8988T (cell line): Measurements from ENCODE around the gene PIK3CD.
A peak's percentile ranks its signal among the peaks of the same experiment; 100 is the strongest.

ENCODE experiments used
- DNase-seq: peaks from one replicate; pipeline ENCODE4 v3.0.0; 2011

Gene PIK3CD

DNA sequence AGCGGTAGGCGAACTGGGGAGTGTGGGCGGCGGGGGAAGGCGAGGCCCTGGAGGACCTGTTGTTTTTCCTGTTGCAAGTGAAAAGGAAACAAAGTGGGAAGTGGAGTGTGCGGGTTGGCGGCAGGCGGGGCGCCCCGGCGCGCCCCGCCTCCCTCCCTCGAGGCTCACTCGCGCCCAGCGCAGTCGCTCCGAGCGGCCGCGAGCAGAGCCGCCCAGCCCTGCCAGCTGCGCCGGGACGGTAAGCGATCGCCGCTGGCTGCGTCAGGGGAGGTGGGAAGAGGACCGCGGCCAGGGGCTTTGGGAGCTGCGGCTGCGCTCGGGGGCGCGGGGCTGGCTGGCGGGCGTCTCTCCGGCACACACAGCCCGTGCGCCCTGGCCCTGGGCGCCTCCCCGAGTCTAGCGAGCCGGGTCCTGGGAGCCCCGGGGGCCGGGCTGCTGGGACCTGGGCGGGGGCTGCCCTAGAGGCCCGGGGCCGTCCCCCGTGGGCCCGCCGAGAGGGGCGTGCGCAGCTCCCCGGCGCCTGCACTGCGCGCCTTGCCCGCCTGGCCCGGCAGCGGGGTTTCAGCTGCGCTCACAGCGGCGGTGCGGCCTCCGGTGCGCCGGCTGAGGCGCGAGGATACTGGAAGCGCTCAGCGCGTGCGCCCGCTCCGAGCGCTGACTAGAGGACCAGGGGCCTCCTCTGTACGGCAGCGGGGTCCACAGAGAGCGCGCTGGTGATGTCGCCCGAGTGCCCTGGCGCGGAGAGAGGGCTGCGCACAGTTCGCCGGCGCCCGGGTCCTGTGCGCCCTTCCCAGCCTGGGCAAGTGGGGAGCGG is at the start of gene PIK3CD:
PIK3CD (plus strand) TSS at position 167 of the 814 bp plus-strand sequence. CDS start 58,725 bp downstream, outside the sequence.
- peak; percentile 40 for DNase-seq

DNA sequence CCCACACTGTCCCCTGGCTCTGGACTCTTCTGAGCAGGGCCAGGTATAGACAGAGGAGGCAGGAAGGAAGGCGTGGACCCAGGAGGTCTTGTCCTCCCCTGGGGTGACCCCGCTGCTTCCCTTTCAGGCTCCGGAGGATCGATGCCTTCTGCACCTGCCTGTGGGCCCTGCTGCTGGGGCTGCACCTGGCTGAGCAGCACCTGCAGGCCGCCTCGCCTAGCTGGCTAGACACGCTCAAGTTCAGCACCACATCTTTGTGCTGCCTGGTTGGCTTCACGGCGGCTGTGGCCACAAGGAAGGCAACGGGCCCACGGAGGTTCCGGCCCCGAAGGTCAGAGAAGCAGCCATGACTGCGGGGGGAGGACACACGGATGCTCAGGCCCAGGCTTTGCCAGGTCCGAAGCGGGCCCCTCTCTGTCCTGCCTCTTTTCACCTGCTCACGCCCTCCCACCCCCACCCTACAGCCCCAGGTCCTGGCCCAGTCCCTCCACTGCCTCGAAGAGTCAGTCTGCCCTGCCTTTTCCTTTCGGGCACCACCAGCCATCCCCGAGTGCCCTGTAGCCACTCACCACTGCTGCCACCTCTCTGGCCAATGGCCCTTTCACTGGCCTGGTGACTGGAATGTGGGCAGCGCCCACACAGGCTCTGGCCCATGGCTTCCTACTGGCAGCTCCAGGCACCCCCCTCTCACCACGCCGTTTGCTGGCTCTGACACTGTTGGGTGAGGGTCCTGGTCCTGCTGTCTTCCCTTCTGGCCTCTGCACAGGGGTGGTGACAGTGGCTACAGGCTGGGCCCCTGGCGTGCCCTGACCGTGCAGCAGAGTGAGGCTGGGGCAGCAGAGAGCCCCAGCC is 49.4 kb upstream of the PIK3CD start:
- no peak for DNase-seq

GRCh38 chr1:9602794-9603167 is 48.8 kb upstream of the PIK3CD start:
- no peak for DNase-seq

- no peak for DNase-seq
Measured at GRCh38 chr1:9603307-9603706, 48.2 kb upstream of the PIK3CD start.

DNA sequence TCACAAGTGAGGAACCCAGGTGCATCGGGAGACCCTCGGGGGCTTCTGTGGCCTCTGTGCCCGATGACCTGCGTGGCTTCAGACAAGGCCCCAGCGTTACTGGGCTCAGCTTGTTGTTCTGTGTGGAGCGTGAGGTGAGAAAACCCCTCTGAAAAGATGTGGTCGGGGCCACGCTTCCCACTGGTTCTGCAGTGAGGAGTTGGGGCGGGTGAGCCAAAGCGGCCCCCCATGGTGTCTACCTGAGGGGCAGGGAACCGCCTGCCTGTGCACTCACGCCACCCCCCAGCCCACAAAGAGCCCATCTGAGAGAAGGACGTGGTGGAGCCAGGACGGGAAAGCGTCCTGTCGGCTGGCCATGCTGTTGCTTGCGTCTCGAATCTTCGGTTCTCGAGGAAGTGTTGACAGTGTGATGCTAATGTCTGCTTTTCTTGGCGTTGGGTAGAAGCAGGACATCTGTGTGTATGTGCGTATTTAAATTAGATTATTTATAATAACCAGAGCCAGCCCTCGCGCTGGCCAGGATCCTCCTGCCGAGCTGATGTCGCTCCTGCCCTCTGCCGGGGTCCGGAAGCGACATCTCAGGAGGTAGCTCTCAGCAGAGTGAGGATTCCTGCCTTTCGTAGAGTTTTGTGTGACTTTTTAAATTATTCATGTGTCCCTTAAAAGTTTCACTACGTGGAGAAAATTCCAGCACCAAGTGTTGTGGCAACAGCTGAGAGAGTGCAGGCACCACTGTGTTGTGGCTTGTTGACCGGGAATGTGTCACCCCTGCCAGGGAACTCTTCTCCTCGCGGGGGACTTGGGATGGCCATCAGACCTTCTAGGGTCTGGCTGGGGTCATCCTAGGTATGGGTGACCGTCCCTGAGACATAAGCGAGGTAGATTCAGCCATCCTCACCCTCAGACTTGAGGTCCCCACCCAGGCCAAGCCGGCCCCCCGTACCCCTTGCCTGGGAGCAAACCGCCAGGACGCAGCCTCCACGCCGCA is 47.5 kb upstream of the PIK3CD start:
- no peak for DNase-seq

GRCh38 chr1:9604836-9605235 is 46.7 kb upstream of the PIK3CD start:
- DNase-seq, result no peak

DNA sequence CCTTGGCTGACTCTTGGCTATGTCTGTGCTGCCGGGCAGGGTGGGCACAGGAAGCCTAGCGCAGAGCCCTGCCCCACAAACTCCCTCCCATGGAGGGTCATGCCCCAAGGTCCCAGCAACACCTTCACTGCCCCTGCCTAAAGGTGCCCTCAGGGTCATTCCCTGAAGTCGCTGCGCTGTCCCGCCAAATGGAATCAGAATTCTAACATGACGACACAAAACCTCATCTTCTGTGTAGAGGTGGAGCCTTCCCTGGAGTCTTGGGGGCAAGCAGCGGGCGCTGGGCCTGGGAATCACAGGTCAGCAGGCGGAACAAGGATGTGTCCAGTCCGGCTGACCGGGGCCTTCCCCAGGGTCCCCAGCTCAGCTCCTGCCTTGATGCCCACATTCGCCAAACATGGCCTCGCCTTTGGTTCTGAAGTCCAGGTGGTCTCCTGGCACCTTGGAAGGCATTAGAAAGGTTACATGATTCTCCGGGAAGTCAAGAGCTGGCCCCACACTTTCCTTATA is 45.5 kb upstream of the PIK3CD start:
- no peak for DNase-seq

GRCh38 chr1:9606458-9606857 is 45.1 kb upstream of the PIK3CD start:
- DNase-seq, result no peak

DNA sequence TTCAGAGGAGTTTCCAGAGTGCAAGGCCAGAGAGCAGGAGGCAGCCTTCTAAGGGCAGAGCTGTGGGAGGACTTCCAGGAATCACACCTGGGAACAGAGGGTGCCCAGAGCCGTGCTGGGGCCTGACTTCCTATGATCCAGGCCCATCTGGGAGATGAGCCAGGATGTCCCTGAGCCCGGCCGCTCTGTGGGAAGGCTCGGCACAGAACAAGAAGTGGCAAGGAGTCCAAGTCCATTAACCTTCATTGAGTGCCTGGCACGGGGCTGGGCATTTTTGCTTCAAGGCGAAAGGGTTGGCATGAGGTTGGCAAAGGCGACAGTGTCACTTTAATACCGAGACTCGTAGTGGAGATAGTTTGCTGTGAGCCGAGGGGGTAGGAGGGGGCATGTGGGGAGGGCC is 44.6 kb upstream of the PIK3CD start:
- DNase-seq, result no peak

DNA sequence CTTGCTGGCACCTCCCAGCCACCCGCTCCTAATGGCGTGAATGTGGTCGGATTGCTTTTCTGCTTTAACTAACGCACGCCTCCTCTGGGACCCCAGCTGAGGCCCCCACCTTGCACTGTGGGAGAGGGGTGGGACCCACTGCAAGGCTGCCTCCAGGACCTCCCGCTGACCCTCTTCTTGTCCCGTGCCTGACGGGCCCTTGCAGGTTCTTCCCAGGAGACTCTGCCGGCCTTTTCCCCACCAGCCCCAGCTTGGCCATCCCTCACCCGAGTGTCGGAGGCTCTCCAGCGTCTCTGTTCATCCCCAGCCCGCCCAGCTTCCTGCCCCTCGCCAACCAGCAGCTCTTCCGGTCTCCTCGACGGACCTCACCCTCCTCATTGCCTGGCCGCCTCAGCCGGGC is 44.2 kb upstream of the PIK3CD start:
- no peak for DNase-seq

DNA sequence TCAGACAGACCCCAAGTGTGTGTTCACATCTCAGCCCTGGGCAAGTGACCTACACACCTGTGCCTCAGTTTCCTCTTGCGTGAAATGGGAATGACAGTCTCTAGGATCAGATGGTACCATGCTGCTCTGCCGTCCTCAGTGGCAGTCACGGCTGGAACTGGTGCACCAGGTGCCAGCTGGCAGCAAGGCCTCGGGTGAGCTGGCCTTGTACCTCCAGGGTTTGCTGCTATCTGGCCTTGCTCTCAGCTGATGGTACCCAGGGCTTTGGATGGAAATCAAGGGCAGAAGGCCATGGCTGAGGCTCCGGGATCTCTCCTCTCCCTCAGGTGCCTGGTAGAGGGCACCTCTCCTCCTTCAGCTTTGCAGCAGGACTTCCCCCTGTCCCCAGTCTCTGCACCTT is 41.5 kb upstream of the PIK3CD start:
- no peak for DNase-seq

- DNase-seq, result no peak
Measured at GRCh38 chr1:9610548-9610947, 41.0 kb upstream of the PIK3CD start.

- DNase-seq, result no peak
Measured at GRCh38 chr1:9611716-9612115, 39.8 kb upstream of the PIK3CD start.

DNA sequence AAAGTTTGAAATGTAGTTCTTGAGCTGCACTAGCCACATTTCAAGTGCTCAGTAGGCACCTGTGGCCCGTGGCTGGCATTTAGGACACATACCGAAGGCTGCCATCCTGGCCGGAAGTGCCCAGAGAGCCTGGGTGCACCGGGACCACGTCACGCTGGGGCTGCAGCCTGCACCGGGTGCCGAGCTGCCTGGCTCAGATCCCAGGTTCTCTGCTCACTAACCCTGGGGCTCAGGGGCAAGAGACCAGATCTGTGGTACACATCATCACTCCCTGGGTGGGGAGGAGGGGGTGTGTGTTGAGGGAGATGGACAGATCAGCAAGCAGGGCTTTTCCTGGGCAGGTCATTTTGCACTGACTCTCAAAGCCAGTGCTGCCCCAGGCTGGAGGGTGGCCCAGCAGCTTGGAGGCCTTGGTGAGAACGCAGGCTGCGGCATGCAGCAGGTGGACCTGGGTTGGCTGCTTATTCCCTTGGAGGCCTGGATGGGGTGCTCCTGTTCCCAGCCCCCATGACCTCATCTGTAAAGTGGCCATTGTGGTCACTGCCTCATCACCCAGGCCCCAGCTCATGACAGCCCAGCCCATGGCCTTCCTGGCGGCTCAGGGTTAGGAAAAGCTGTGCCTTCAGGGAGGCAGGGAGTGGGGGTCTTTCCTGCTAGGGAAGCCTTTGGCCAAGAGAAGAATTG is 39.2 kb upstream of the PIK3CD start:
- no peak for DNase-seq

DNA sequence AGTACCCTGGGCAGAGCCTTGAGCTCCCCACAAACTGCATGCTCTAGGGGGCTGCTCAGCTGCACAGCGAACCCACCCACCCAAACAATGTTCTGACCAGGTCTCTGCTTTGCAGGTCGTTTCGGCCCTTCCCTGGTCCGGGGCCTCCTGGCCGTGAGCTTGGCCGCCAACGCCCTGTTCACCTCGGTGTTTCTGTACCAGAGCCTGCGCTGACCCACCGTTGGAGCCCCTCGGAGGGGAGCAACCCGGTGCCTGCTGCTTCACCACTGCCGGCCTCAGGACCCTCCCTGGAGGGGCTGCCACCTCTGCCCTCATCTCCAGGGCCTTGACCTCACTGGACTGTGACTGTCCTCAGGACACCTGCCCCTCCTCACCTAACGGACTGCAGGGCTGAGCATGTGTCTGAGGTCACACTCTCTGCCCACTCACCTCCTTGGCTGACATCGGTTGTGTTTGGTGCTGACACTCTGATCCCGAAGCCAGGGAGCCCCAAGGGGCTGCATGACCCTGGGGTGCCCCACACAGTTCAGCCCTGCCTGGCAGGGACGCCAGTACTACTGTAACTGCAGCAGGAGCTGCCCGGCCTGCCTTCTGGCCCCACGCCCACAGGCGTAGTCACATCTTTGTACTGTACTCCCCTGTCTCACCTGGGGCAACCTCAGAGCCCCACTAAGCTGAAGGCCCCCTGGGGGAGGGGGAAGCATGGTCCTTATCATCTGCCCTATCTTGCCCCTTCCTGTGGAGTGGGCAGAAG is 38.5 kb upstream of the PIK3CD start:
- DNase-seq, result no peak

GRCh38 chr1:9613625-9614299 is 37.8 kb upstream of the PIK3CD start:
- no peak for DNase-seq

GRCh38 chr1:9615316-9616063 is 36.0 kb upstream of the PIK3CD start:
- peak; percentile 70 for DNase-seq

- no peak for DNase-seq
Measured at GRCh38 chr1:9618909-9619679, 32.4 kb upstream of the PIK3CD start.

- no peak for DNase-seq
Measured at GRCh38 chr1:9621032-9621431, 30.5 kb upstream of the PIK3CD start.
